Left lung (tissue), 10 donors: ENCODE data around the gene GOLGA2. TPM values are rescaled to one million over a fixed set of nuclear protein-coding genes. Genes with fewer than 3 reads are reported as not detected.
A peak's percentile ranks its signal among the peaks of the same experiment; 100 is the strongest.

Source experiments
- ATAC-seq: fragments of 200-7000 bp; cut with Tn5 transposase; one replicate; pipeline ENCODE4 v1.9.1; 2020; ENCODE audit warnings: moderate library complexity
- DNase-seq, 4 donors: peaks; one replicate each; pipeline ENCODE4 v3.0.0-alpha.2; 2013 to 2020
- H3K27ac ChIP-seq, 2 donors: fragments of 200-600 bp; sonication (generic) in 1 of 2; one replicate each; pipeline versions ENCODE4 v1.5.0 to v1.8.0; 2020 to 2021
- H3K27me3 ChIP-seq, 2 donors: fragments of 200-600 bp; sonication (generic) in 1 of 2; one replicate each; pipeline versions ENCODE4 v1.5.0 to v1.8.0; 2020 to 2021
- H3K36me3 ChIP-seq, 2 donors: fragments of 200-600 bp; sonication (generic) in 1 of 2; one replicate each; pipeline versions ENCODE4 v1.5.0 to v1.8.0; 2020 to 2021
- H3K4me1 ChIP-seq, 2 donors: fragments of 200-600 bp; one replicate each; pipeline ENCODE4 v1.8.0; 2021
- H3K4me3 ChIP-seq, 2 donors: fragments of 200-600 bp; sonication (generic) in 1 of 2; one replicate each; pipeline versions ENCODE4 v1.5.0 to v1.8.0; 2020 to 2021; ENCODE audit warnings: mild to moderate bottlenecking in 1 of 2
- H3K9me3 ChIP-seq, 2 donors: fragments of 200-600 bp; sonication (generic) in 1 of 2; one replicate each; pipeline versions ENCODE4 v1.5.0 to v1.8.0; 2020 to 2021
- CTCF ChIP-seq, 2 donors: fragments of 200-600 bp; sonication (generic) in 1 of 2; IDR thresholded peaks; one replicate each; pipeline versions ENCODE4 v1.5.0 to v1.8.0; 2021; ENCODE audit warnings: antibody characterized with exemption in 2 of 2
- intact Hi-C, 2 donors: fragments of 100-400 bp; cut with DNase I; formaldehyde crosslinking; loops; one replicate each; pipeline versions ENCODE4 v1.11.2 to v1.14.2; 2022
- polyA plus RNA-seq, 6 donors: library from polyadenylated mRNA; unstranded; fragments of 120-200 nt; gene quantifications; one replicate each; pipeline ENCODE4 v1.2.1, GENCODE V29; 2013; ENCODE audit not compliant: insufficient read length in 6 of 6
- total RNA-seq, 2 donors: library from RNA; stranded (reverse); fragmentation: NEBNext Ultra II Directional; extraction: Animal tissue kit (Norgen Biotek cat#: 25700); gene quantifications; one replicate each; pipeline ENCODE4 v1.2.1, GENCODE V29; 2021
- donor health status: DM: no; HTN: yes; CAD: no.
- donor health status: DM: no; HTN: no; CAD: no.

Gene GOLGA2
- total and polyA plus RNA-seq, 8 donors: 97.2 to 163 (median 117) TPM

- Histone ChIP-seq H3K9me3 (no peaks in the 10 kb centered on the region), H3K4me1 (peaks cover 18 to 31% of the 10 kb centered on the region in 2 donors), H3K36me3 (no peaks in the 10 kb centered on the region), H3K27ac (no peak overlapping the region), H3K4me3 (peak overlapping the region; percentile 25 to 44), H3K27me3 (peaks cover 0 to 16% of the 10 kb centered on the region in 2 donors)
- ATAC-seq (peak; percentile 95), DNase-seq (peak; percentile 14 to 98 (median 86))
- no peak for TF ChIP-seq CTCF (IDR thresholded peaks at IDR 0.05)
- intact Hi-C loops: no loop called here
These were observed 25.6 kb downstream of the GOLGA2 start for GRCh38 chr9:128249908-128250838.

- Histone ChIP-seq H3K27ac (no peak overlapping the region), H3K4me3 (no peak overlapping the region), H3K36me3 (no peaks in the 10 kb centered on the region), H3K4me1 (peaks cover 20 to 37% of the 10 kb centered on the region in 2 donors), H3K27me3 (peaks cover 0 to 22% of the 10 kb centered on the region in 2 donors), H3K9me3 (no peaks in the 10 kb centered on the region)
- intact Hi-C loops: no loop called here
- ATAC-seq: no peak
- TF ChIP-seq CTCF (IDR thresholded peaks at IDR 0.05): no peak
- no peak for DNase-seq
These were observed 26.3 kb downstream of the GOLGA2 start for GRCh38 chr9:128249558-128249907.

- H3K27ac ChIP-seq: no peak overlapping the region
- ATAC-seq (no peak), DNase-seq (no peak)
- no peak for TF ChIP-seq CTCF (IDR thresholded peaks at IDR 0.05)
- no peak overlapping the region for H3K4me3 ChIP-seq
- intact Hi-C loops: no loop called here
- H3K4me1 ChIP-seq: peaks cover 20 to 38% of the 10 kb centered on the region in 2 donors
- no peaks in the 10 kb centered on the region for H3K9me3 ChIP-seq
- no peaks in the 10 kb centered on the region for H3K36me3 ChIP-seq
- H3K27me3 ChIP-seq: peaks cover 0 to 24% of the 10 kb centered on the region in 2 donors
These were observed 28.5 kb downstream of the GOLGA2 start for GRCh38 chr9:128247226-128247803.

- no peak for TF ChIP-seq CTCF (IDR thresholded peaks at IDR 0.05)
- Histone ChIP-seq H3K4me3 (no peak overlapping the region), H3K27ac (no peak overlapping the region), H3K36me3 (no peaks in the 10 kb centered on the region), H3K9me3 (no peaks in the 10 kb centered on the region), H3K4me1 (peaks cover 18 to 37% of the 10 kb centered on the region in 2 donors), H3K27me3 (peaks cover 0 to 19% of the 10 kb centered on the region in 2 donors)
- ATAC-seq (no peak), DNase-seq (no peak)
- intact Hi-C loops: no loop called here
These were observed 29.3 kb downstream of the GOLGA2 start for GRCh38 chr9:128246471-128246870.
